Activated CD8-positive, alpha-beta T cell treated with anti-CD3 and anti-CD28 coated beads for 36 hours (primary cell): ENCODE results near the gene DHRS7B. TPM values are rescaled to one million over a fixed set of nuclear protein-coding genes. Genes with fewer than 3 reads are reported as not detected.
A peak's percentile ranks its signal among the peaks of the same experiment; 100 is the strongest.
"Not testable (repeated sequence)": the region's sequence is repeated elsewhere in the genome, so short reads cannot be mapped to it uniquely, and the experiment has no call there.

Source experiments
- ATAC-seq: fragments of 200-7000 bp; cut with Tn5 transposase; one replicate; pipeline ENCODE4 v1.10.0; 2021; ENCODE audit warnings: mild to moderate bottlenecking, moderate library complexity
- CTCF ChIA-PET: fragments of 350-600 bp; sonication (Branson Sonifier 250); formaldehyde crosslinking; loops from one replicate; lab custom pipeline; 2021; ENCODE audit warnings: antibody characterized with exemption; lab: Charles Lee
- POLR2A ChIA-PET: fragments of 350-600 bp; sonication (Branson Sonifier 250); formaldehyde crosslinking; loops from one replicate; lab custom pipeline; 2021; ENCODE audit warnings: antibody characterized with exemption; lab: Charles Lee
- DNase-seq: peaks from one replicate; pipeline ENCODE4 v3.0.0-alpha.2; 2020
- H3K27ac Mint-ChIP-seq: one replicate; pipeline ENCODE4 v1.8.0; 2021; ENCODE audit warnings: mild to moderate bottlenecking, mixed read lengths
- H3K27me3 Mint-ChIP-seq: one replicate; pipeline ENCODE4 v1.8.0; 2021; ENCODE audit warnings: mixed read lengths
- H3K36me3 Mint-ChIP-seq: one replicate; pipeline ENCODE4 v1.8.0; 2021; ENCODE audit warnings: low read depth, mixed read lengths
- H3K4me1 Mint-ChIP-seq: one replicate; pipeline ENCODE4 v1.8.0; 2021; ENCODE audit warnings: low read depth, mixed read lengths
- H3K4me3 Mint-ChIP-seq: one replicate; pipeline ENCODE4 v1.8.0; 2021; ENCODE audit warnings: mild to moderate bottlenecking, moderate library complexity, mixed read lengths
- H3K9me3 Mint-ChIP-seq: one replicate; pipeline ENCODE4 v1.8.0; 2021; ENCODE audit warnings: mixed read lengths
- intact Hi-C: fragments of 100-400 bp; cut with micrococcal nuclease; formaldehyde crosslinking; loops from one replicate; pipeline ENCODE4 v1.10.0; 2022
- total RNA-seq, 2 experiments: library from RNA; stranded (reverse); gene quantifications; one replicate each; pipeline ENCODE4 v1.2.3, GENCODE V29; 2021
- TF ChIP-seq, protein P1 (sequence below): fragments of 200-600 bp; IDR thresholded peaks from one replicate; pipeline ENCODE4 v1.8.0; 2022; ENCODE audit warnings: antibody characterized with exemption, mild to moderate bottlenecking

DHRS7B gene
- total RNA-seq, 2 experiments from 2014 or later: 13.5 to 15.3 TPM

GRCh38 chr17:21215935-21216334, 89.2 kb downstream of the DHRS7B start:
- ChIA-PET CTCF (interaction anchor here (0.6 to 5.1 kb wide), 3 partner anchors 9 to 116 kb away, joined by 3 to 25 read pairs (median 3); no protein-coding TSS in a partner anchor), POLR2A (interaction anchor here (0.8 to 1.2 kb wide), 3 partner anchors 9 to 69 kb away, joined by 3 read pairs; no protein-coding TSS in a partner anchor)
- H3K27ac Mint-ChIP-seq: peak overlapping the region; percentile 82
- peak overlapping the region; percentile 95 for H3K4me3 Mint-ChIP-seq
- DNase-seq: peak; percentile 10
- peaks cover 14% of the 10 kb centered on the region for H3K36me3 Mint-ChIP-seq
- peaks cover 58% of the 10 kb centered on the region for H3K4me1 Mint-ChIP-seq
- intact Hi-C loops: loop anchor here (2.0 kb wide), 1 partner anchor 89 kb away; the partner anchor contains the start of gene DHRS7B
- TF ChIP-seq, protein P1, sequence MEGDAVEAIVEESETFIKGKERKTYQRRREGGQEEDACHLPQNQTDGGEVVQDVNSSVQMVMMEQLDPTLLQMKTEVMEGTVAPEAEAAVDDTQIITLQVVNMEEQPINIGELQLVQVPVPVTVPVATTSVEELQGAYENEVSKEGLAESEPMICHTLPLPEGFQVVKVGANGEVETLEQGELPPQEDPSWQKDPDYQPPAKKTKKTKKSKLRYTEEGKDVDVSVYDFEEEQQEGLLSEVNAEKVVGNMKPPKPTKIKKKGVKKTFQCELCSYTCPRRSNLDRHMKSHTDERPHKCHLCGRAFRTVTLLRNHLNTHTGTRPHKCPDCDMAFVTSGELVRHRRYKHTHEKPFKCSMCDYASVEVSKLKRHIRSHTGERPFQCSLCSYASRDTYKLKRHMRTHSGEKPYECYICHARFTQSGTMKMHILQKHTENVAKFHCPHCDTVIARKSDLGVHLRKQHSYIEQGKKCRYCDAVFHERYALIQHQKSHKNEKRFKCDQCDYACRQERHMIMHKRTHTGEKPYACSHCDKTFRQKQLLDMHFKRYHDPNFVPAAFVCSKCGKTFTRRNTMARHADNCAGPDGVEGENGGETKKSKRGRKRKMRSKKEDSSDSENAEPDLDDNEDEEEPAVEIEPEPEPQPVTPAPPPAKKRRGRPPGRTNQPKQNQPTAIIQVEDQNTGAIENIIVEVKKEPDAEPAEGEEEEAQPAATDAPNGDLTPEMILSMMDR: no peak
- no peaks in the 10 kb centered on the region for H3K9me3 Mint-ChIP-seq
- ATAC-seq: no peak
- no peaks in the 10 kb centered on the region for H3K27me3 Mint-ChIP-seq

- intact Hi-C loops: loop anchor here (2.0 kb wide), 1 partner anchor 91 kb away; the partner anchor contains the start of gene DHRS7B
- ChIA-PET CTCF (no interaction called here), POLR2A (no interaction called here)
- Mint-ChIP-seq H3K4me1 (peaks cover 45% of the 10 kb centered on the region), H3K4me3 (no peak overlapping the region), H3K27me3 (no peaks in the 10 kb centered on the region), H3K27ac (no peak overlapping the region), H3K36me3 (peaks cover 25% of the 10 kb centered on the region), H3K9me3 (no peaks in the 10 kb centered on the region)
- TF ChIP-seq, protein P1: no peak
- ATAC-seq (no peak), DNase-seq (no peak)
Measured at GRCh38 chr17:21217346-21217745, 90.6 kb downstream of the DHRS7B start.

DNA sequence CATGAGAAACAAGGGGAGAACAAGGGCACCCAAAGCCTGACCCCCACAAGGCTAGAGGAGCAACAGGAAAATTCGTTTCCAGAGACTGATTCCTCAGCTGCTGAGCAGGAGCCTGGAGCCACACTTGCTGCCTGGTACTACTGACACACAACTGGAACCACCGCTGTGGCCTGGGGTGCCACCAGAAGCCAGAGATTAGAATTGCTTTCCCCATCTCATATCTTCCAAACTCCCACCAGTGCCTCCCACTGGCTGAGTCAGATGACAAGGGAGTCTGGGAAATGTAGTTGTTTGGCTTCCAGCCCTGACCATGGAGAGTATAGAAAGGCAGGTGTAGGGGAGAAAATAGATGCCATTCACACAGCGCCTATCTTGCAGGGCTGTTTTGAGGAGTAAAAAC, 91.3 kb downstream of the DHRS7B start:
- intact Hi-C loops: no loop called here
- H3K27me3 Mint-ChIP-seq: no peaks in the 10 kb centered on the region
- TF ChIP-seq, protein P1: no peak
- H3K9me3 Mint-ChIP-seq: no peaks in the 10 kb centered on the region
- peaks cover 30% of the 10 kb centered on the region for H3K36me3 Mint-ChIP-seq
- POLR2A ChIA-PET: no interaction called here
- peak; percentile 63 for DNase-seq
- CTCF ChIA-PET: no interaction called here
- peaks cover 39% of the 10 kb centered on the region for H3K4me1 Mint-ChIP-seq
- no peak for ATAC-seq
- no peak overlapping the region for H3K4me3 Mint-ChIP-seq
- H3K27ac Mint-ChIP-seq: peak overlapping the region; percentile 17

- TF ChIP-seq, protein P1: no peak
- no peak overlapping the region for H3K4me3 Mint-ChIP-seq
- no peaks in the 10 kb centered on the region for H3K27me3 Mint-ChIP-seq
- no peak for DNase-seq
- no peaks in the 10 kb centered on the region for H3K9me3 Mint-ChIP-seq
- ChIA-PET CTCF (no interaction called here), POLR2A (no interaction called here)
- H3K4me1 Mint-ChIP-seq: peaks cover 37% of the 10 kb centered on the region
- intact Hi-C loops: no loop called here
- peaks cover 30% of the 10 kb centered on the region for H3K36me3 Mint-ChIP-seq
- H3K27ac Mint-ChIP-seq: no peak overlapping the region
- ATAC-seq: no peak
Measured at GRCh38 chr17:21218831-21219380, 92.1 kb downstream of the DHRS7B start.

DNA sequence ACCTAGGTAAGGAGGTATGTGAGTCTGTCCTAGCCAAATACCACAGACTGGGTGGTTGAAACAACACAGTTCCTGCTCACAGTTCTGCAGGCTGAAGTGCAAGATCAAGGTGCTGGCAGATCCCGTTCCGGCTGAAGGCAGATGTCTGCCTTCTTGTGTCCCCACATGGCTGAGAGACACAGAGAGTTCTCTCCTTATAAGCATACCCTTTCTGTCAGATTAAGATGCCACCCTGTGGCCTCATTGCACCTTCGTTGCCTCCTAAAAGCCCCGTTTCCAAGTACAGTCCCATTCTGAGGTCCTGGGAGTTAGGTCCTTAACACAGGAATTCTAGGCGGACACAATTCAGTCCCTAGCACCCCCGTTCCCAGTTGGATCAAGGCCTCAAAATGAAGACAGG, 96.3 kb downstream of the DHRS7B start:
- DNase-seq (no peak), ATAC-seq (no peak)
- no peaks in the 10 kb centered on the region for H3K27me3 Mint-ChIP-seq
- no peak overlapping the region for H3K4me3 Mint-ChIP-seq
- no peak overlapping the region for H3K27ac Mint-ChIP-seq
- intact Hi-C loops: no loop called here
- POLR2A ChIA-PET: no interaction called here
- H3K9me3 Mint-ChIP-seq: no peaks in the 10 kb centered on the region
- TF ChIP-seq, protein P1: no peak
- H3K36me3 Mint-ChIP-seq: peaks cover 19% of the 10 kb centered on the region
- CTCF ChIA-PET: no interaction called here
- H3K4me1 Mint-ChIP-seq: peaks cover 5% of the 10 kb centered on the region

DNA sequence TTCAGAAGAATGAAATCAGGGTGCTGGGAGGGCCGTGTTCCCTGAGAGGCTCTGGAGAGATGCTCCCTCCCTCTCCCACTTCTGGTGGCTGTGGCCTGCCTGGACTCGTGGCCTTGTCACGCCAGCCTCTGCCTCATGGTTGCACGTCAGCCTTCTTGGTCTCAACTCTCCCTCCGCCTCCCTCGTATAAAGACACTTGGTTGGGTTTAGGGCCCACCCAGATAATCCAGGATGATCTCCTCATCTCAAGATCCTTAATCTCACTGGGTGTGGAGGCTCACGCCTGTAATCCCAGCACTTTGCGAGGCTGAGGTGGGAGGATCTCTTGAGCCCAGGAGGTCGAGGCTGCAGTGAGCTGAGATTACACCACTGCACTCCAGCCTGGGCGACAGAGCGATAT, 100.5 kb downstream of the DHRS7B start:
- DNase-seq, intact Hi-C loops, H3K4me1 Mint-ChIP-seq, H3K27ac Mint-ChIP-seq, H3K4me3 Mint-ChIP-seq, ATAC-seq, H3K9me3 Mint-ChIP-seq, H3K27me3 Mint-ChIP-seq, POLR2A ChIA-PET, CTCF ChIA-PET: not testable (repeated sequence)
- peaks cover 11% of the 10 kb centered on the region for H3K36me3 Mint-ChIP-seq
